Anterior cingulate cortex (tissue), 58 donors: ENCODE results near the gene ACP4.
"Not testable (repeated sequence)": the region's sequence is repeated elsewhere in the genome, so short reads cannot be mapped to it uniquely, and the experiment has no call there.

Source experiments
- DNase-seq, 58 donors: peaks; one replicate each; lab custom pipeline; 2025; lab: John Stamatoyannopoulos, UW

Gene ACP4

DNA sequence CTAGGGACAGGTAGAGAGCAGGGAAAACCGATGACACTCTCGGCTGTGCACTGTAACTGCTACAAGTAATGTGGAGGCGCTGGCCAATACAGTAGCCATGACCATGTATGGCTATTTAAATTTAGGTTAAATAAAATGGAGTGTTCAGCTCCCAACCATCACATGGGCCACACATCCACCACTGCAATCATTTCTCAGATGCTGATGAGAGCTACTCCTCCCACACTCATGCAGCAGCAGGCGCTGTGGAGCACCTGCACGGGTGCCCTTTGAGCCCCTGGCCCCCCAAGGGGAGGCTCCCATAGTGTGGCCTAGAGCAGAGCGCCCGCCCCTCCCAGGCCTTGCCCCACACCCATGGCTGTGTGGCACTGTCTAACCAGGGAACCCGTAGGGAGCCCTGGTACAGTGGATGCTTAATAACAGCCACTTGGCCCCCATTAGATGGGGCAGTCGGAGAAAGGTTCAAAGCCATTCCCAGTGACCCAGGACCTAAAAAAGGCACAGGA, 6.0 kb downstream of the ACP4 start:
- no peak for DNase-seq

GRCh38 chr19:50796634-50797428, 6.6 kb downstream of the ACP4 start:
- DNase-seq, result no peak

- DNase-seq, result no peak
These were observed 7.2 kb downstream of the ACP4 start for GRCh38 chr19:50797429-50797780.

GRCh38 chr19:50797781-50798658, 7.8 kb downstream of the ACP4 start:
- DNase-seq, result no peak

GRCh38 chr19:50798659-50799546, 8.7 kb downstream of the ACP4 start:
- DNase-seq, result no peak

GRCh38 chr19:50799547-50799851, 9.3 kb downstream of the ACP4 start:
- no peak for DNase-seq

DNA sequence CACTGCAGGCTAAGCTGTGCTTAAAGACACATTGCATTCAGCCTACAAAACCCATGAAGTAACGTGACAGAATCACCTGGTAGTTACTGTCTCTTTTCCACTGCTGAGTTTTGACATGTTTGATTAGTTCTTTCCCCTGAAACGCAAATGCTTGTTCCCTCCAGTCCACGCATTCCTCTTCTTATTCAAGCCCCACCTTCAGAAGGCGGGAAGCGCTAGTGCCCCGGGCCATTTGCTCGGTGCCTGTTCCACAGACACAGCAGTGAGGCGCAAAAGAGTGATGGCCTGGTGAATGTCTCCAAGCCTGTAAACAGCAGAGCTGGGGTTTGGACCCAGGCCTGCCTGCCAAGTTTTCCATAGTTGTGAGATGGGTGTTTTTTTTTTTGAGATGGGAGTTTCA, 10.9 kb downstream of the ACP4 start:
- DNase-seq, result no peak

- peak in 2 of 58 donors; percentile 13 to 46 for DNase-seq
These were observed 13.6 kb downstream of the ACP4 start for GRCh38 chr19:50803633-50804419.

DNA sequence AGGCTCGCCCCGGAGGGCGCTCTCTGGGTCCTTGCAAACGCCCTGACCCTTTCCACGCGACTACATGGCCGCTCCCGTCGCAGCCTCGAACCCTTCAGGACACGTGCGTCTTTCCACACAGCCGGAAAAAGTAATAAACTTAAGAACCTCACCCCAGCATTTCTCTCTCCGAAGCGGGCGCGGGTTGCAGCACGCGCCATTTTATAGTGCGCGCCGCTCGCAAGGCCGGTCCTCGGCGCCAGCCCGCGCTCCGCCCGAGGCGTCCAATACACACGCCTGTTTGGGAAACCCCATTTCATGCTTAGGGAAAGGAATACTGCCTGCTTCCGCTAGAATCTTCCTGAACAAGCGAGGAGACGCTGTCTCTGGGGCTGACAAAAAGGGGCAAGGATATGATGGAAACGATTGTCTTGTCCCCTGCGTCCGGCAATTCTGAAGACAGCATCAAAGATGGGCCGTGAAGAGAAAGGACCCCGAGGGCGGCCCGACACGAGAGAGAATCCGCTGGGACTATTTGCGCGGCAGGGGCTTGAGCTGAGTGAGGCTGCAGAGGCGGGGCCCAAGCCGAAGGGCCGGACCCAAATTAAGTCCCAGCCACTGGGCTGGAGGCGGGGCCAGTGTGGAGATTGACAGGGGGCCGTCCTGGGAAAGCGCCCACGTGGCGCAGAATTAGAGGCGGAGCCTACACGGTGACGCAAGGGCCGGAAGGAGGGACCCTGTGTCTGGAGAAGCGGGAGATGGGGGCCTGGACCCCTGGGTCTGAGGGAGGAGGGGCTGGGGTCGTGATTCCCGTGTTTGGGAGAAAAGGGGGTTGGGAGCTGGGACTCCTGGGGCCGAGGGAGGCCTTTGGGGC, 14.4 kb downstream of the ACP4 start:
- DNase-seq, result peak; percentile 75 to 99 (median 97)

- no peak for DNase-seq
These were observed 18.6 kb downstream of the ACP4 start for GRCh38 chr19:50808856-50809255.

DNA sequence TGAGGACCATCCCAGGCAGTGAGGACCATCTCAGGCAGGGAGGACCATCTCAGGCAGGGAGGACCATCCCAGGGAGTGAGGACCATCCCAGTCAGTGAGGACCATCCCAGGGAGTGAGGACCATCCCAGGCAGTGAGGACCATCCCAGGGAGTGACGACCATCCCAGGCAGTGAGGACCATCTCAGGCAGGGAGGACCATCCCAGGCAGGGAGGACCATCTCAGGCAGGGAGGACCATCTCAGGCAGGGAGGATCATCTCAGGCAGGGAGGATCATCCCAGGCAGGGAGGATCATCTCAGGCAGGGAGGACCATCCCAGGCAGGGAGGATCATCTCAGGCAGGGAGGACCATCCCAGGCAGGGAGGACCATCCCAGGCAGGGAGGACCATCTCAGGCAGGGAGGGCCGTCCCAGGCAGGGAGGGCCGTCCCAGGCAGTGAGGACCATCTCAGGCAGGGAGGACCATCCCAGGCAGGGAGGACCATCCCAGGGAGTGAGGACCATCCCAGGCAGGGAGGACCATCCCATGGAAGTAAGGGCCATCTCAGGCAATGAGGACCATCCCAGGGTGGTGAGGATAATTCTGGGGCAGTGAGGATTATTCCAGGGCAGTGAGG, 21.5 kb downstream of the ACP4 start:
- DNase-seq, result not testable (repeated sequence)

GRCh38 chr19:50812474-50812873, 22.3 kb downstream of the ACP4 start:
- DNase-seq, result no peak

DNA sequence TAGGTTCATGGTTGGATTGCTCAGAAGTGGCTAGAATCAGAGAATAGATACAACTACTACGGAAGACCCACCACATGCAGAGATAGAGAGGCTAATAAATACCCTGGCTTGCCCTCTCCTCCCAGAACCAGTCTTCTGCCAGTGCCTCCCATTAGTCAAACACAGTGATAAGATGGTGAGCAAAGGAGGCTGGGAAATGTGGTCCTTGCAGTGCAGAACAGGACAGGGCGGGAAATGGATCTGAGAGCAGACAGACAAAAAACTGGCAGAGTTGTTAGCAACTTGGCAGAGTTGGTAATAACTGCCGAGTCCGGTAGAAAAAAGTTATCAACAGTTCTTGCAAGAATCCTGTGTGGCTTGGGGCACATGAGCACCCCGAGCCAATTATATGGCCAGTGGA, 24.7 kb downstream of the ACP4 start:
- DNase-seq, result no peak

DNA sequence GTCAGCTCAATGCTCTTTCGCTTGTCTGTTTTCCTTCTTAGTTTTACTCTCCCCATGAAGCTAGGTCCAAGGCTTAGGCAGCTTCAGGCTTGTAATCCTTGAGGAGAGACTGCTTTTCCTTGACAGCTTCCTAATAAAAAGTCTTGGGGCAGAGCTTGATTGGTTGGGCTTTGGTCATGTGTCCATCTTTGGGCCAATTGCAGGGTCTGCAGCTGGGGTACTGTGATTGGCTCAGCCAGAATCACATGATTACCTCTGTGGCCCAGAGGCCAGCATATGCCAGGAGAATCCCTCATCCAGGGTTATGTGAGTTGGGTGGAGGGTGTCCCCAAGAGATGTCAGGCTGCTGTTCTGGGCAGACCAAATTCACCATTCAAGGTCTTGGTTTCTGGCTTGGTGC, 25.2 kb downstream of the ACP4 start:
- no peak for DNase-seq

- DNase-seq, result peak in 1 of 58 donors; percentile 9
These were observed 28.0 kb downstream of the ACP4 start for GRCh38 chr19:50817941-50818858.

DNA sequence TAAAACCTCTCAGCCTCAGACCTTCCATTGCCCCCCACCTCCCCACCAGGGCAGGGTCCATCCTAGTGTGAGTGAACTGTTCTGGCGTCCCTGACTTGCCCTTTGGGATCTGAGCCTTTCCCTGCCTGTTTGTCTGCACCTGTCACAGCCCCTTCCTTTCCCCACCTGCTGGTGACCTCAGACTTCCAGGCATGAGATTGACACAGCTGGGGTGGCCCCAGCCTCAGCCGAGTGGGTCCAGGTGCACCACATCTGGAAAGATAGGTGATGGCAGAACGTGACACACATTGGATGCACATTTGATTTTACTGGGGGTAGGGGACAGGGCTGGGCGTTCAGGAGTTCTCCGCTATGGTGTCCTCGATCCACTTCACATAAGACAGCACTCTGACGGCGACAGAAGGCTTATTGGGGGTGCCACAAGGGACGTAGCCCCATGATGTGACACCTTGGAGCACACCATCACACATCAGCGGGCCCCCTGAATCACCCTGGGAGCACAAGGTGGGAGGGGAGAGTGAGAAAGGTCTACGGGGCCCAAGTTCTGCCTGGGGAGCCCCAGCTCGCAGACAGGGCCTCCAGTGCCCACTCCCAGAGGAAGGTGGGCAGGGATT, 28.8 kb downstream of the ACP4 start:
- no peak for DNase-seq

DNA sequence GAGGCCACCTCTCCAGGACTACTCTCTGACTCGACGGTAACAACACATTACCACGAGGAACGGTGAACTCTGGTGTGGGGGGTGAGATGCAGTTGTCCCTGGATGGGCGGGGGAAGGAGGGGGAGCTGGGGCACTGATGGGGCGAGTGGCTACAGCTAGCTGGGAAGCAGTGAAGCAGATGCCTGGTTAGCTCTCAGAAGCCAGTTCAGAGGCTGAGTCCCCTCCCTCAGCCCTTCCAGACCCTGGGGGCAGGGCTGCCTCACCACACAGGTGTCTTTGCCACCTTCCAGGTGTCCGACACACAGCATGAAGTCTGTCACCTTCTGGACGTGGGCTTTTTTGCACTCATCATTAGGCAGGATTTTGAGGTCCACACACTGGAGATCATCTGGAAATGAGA, 29.4 kb downstream of the ACP4 start:
- DNase-seq, result no peak
